PFSK-1 (cell line): ENCODE data around the gene TPCN1.

Experiments
- FOXP2 ChIP-seq: optimal IDR thresholded peaks from 2 replicates; pipeline ENCODE3; 2011; ENCODE audit warnings: borderline replicate concordance, control low read depth, inconsistent platforms; ENCODE audit not compliant: insufficient read depth; ENCODE audit errors: extremely low read length, extremely low read depth
- POLR2AphosphoS5 ChIP-seq: IDR thresholded peaks from 2 replicates; pipeline ENCODE4 v1.6.1; 2012; ENCODE audit warnings: low read depth, mild to moderate bottlenecking, control low read depth, low read length, moderate library complexity
- SIN3A ChIP-seq: IDR thresholded peaks from 2 replicates; pipeline ENCODE4 v1.6.1; 2012; ENCODE audit warnings: mild to moderate bottlenecking, low read length, moderate library complexity, borderline replicate concordance; ENCODE audit not compliant: insufficient read depth
- TAF1 ChIP-seq: IDR thresholded peaks from 2 replicates; pipeline ENCODE4 v1.6.1; 2012; ENCODE audit warnings: low read length, control low read depth, borderline replicate concordance; ENCODE audit not compliant: insufficient read depth
- TF ChIP-seq, protein P1 (sequence below), 2 experiments: IDR thresholded peaks; 2 replicates each; pipeline versions ENCODE4 v1.6.1 to v1.8.0; 2011 to 2012; ENCODE audit warnings: low read depth in 2 of 2, low read length in 2 of 2, control low read depth in 1 of 2, inconsistent platforms in 1 of 2, mild to moderate bottlenecking in 1 of 2, moderate library complexity in 1 of 2; ENCODE audit not compliant: insufficient read depth in 1 of 2

The TPCN1 gene

DNA sequence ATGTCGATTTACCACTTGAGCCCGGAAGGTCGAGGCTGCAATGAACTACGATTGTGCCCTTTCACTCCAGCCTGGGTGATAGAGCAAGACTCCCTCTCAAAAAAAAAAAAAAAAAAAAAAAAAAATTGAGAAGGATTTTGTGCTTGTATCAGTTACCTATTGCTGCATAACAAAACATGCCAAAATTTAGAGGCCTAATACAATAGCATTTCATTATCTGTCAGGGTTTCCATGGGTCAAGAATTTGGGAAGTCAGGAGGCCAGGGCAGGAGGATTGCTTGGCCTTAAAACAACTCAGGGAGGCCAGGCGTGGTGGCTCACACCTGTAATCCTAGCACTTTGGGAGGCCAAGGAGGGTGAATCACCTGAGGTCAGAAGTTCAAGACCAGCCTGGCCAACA is 118.3 kb downstream of the TPCN1 start:
- TF ChIP-seq FOXP2 (no peak), POLR2AphosphoS5 (no peak), SIN3A (no peak), TAF1 (no peak)
- TF ChIP-seq, protein P1, sequence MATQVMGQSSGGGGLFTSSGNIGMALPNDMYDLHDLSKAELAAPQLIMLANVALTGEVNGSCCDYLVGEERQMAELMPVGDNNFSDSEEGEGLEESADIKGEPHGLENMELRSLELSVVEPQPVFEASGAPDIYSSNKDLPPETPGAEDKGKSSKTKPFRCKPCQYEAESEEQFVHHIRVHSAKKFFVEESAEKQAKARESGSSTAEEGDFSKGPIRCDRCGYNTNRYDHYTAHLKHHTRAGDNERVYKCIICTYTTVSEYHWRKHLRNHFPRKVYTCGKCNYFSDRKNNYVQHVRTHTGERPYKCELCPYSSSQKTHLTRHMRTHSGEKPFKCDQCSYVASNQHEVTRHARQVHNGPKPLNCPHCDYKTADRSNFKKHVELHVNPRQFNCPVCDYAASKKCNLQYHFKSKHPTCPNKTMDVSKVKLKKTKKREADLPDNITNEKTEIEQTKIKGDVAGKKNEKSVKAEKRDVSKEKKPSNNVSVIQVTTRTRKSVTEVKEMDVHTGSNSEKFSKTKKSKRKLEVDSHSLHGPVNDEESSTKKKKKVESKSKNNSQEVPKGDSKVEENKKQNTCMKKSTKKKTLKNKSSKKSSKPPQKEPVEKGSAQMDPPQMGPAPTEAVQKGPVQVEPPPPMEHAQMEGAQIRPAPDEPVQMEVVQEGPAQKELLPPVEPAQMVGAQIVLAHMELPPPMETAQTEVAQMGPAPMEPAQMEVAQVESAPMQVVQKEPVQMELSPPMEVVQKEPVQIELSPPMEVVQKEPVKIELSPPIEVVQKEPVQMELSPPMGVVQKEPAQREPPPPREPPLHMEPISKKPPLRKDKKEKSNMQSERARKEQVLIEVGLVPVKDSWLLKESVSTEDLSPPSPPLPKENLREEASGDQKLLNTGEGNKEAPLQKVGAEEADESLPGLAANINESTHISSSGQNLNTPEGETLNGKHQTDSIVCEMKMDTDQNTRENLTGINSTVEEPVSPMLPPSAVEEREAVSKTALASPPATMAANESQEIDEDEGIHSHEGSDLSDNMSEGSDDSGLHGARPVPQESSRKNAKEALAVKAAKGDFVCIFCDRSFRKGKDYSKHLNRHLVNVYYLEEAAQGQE (IDR thresholded peaks at IDR 0.05; ENCODE audit: insufficient read depth in 1 of 2, low read depth in 2 of 2, low read length in 2 of 2): no peak

DNA sequence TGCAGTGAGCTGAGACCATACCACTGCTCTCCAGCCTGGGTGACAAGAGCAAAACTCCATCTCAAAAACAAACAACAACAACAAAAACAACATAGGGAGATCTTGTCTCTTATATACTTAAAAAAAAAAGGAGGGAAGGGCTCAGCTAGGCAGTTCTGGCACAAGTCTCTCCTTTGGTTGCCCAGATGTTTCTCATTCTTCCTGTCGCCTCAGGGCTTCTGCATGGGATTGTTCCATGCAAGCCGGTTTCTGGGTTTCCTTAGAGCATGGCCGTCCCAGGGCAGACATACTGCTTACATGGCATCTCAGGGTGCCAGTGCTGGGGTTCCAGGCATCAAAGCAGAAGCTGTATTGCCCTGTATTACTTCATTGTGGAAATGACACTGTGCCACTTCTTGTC is 118.8 kb downstream of the TPCN1 start:
- no peak for TF ChIP-seq SIN3A

GRCh38 chr12:113341535-113341934 is 120.3 kb downstream of the TPCN1 start:
- no peak for TF ChIP-seq FOXP2
- TF ChIP-seq, protein P1 (IDR thresholded peaks at IDR 0.05; ENCODE audit: insufficient read depth in 1 of 2, low read depth in 2 of 2, low read length in 2 of 2): no peak
- TF ChIP-seq SIN3A: no peak
- TF ChIP-seq POLR2AphosphoS5: no peak
- no peak for TF ChIP-seq TAF1

GRCh38 chr12:113345318-113345717 is 124.1 kb downstream of the TPCN1 start:
- TF ChIP-seq TAF1 (no peak), POLR2AphosphoS5 (no peak), FOXP2 (no peak), SIN3A (no peak)
- TF ChIP-seq, protein P1 (IDR thresholded peaks at IDR 0.05; ENCODE audit: insufficient read depth in 1 of 2, low read depth in 2 of 2, low read length in 2 of 2): no peak

- TF ChIP-seq SIN3A (no peak), POLR2AphosphoS5 (no peak), TAF1 (no peak), FOXP2 (no peak)
- TF ChIP-seq, protein P1 (IDR thresholded peaks at IDR 0.05; ENCODE audit: insufficient read depth in 1 of 2, low read depth in 2 of 2, low read length in 2 of 2): no peak
These were observed 125.1 kb downstream of the TPCN1 start for GRCh38 chr12:113346353-113346752.
